GM23338 (cell line): ENCODE data around the gene OSGIN1. TPM values are rescaled to one million over a fixed set of nuclear protein-coding genes. Genes with fewer than 3 reads are reported as not detected.

ENCODE experiments used
- ATAC-seq: fragments of 200-7000 bp; cut with Tn5 transposase; 3 replicates; pipeline ENCODE4 v1.9.1; 2020
- DNase-seq: peaks from one replicate; pipeline ENCODE4 v3.0.0-alpha.2; 2015; ENCODE audit warnings: low spot score
- H2AFZ ChIP-seq: fragments of 200-600 bp; sonication (generic); 2 replicates; pipeline ENCODE4 v1.8.0; 2016; ENCODE audit warnings: antibody characterized with exemption, mild to moderate bottlenecking, moderate library complexity
- H3F3A ChIP-seq: fragments of 200-600 bp; sonication (generic); replicated peaks from 2 replicates; pipeline ENCODE4 v1.8.0; 2017; ENCODE audit warnings: antibody characterized with exemption, mixed run types, low read depth
- H3K27ac ChIP-seq: fragments of 200-600 bp; sonication (generic); 2 replicates; pipeline ENCODE4 v1.6.1; 2016; ENCODE audit warnings: low read depth
- H3K27me3 ChIP-seq: fragments of 200-600 bp; sonication (generic); 2 replicates; pipeline ENCODE4 v1.8.0; 2016; ENCODE audit warnings: mild to moderate bottlenecking, mixed run types, moderate library complexity; ENCODE audit not compliant: insufficient read depth
- H3K36me3 ChIP-seq: fragments of 200-600 bp; sonication (generic); 2 replicates; pipeline ENCODE4 v1.8.0; 2016; ENCODE audit warnings: mild to moderate bottlenecking; ENCODE audit not compliant: insufficient read depth
- H3K4me1 ChIP-seq: fragments of 200-600 bp; sonication (generic); 2 replicates; pipeline ENCODE4 v1.8.0; 2016; ENCODE audit warnings: mild to moderate bottlenecking, moderate library complexity; ENCODE audit not compliant: insufficient read depth
- H3K4me2 ChIP-seq: fragments of 200-600 bp; sonication (generic); 2 replicates; pipeline ENCODE4 v1.7.1; 2017; ENCODE audit warnings: mixed run types
- H3K4me3 ChIP-seq: fragments of 200-600 bp; sonication (generic); 2 replicates; pipeline ENCODE4 v1.6.1; 2016; ENCODE audit warnings: mixed run types
- H3K79me2 ChIP-seq: fragments of 200-600 bp; sonication (generic); replicated peaks from 2 replicates; pipeline ENCODE4 v1.8.0; 2017; ENCODE audit warnings: mild to moderate bottlenecking; ENCODE audit not compliant: insufficient read depth
- H3K9me2 ChIP-seq: fragments of 200-600 bp; sonication (generic); 2 replicates; pipeline ENCODE4 v1.8.0; 2017; ENCODE audit not compliant: insufficient read depth
- H4K20me1 ChIP-seq: fragments of 200-600 bp; sonication (generic); replicated peaks from 2 replicates; pipeline ENCODE4 v1.8.0; 2017; ENCODE audit warnings: mild to moderate bottlenecking; ENCODE audit not compliant: insufficient read depth
- H3K27ac Mint-ChIP-seq: 2 replicates; pipeline ENCODE4 v1.8.0; 2020; ENCODE audit warnings: inconsistent platforms, mild to moderate bottlenecking, moderate library complexity, mixed read lengths
- H3K27me3 Mint-ChIP-seq: 3 replicates; pipeline ENCODE4 v1.8.0; 2022; ENCODE audit warnings: low read depth, mild to moderate bottlenecking, moderate library complexity, mixed read lengths, inconsistent platforms; ENCODE audit not compliant: insufficient read depth, poor library complexity
- H3K36me3 Mint-ChIP-seq: 3 replicates; pipeline ENCODE4 v1.8.0; 2021; ENCODE audit warnings: low read depth, mild to moderate bottlenecking, inconsistent platforms, moderate library complexity, mixed read lengths
- H3K4me1 Mint-ChIP-seq: 3 replicates; pipeline ENCODE4 v1.8.0; 2020; ENCODE audit warnings: mild to moderate bottlenecking, inconsistent platforms, mixed read lengths
- H3K4me3 Mint-ChIP-seq: 3 replicates; pipeline ENCODE4 v1.8.0; 2021; ENCODE audit warnings: moderate library complexity, mild to moderate bottlenecking, inconsistent platforms, mixed read lengths
- H3K9me3 Mint-ChIP-seq: 3 replicates; pipeline ENCODE4 v1.8.0; 2020; ENCODE audit warnings: moderate library complexity, mild to moderate bottlenecking, inconsistent platforms, mixed read lengths
- CREB1 ChIP-seq: fragments of 250-450 bp; sonication (Bioruptor Pico); IDR thresholded peaks from 2 replicates; pipeline ENCODE4 v1.5.0; 2020; ENCODE audit warnings: low read depth, mild to moderate bottlenecking, moderate library complexity
- EZH2 ChIP-seq: fragments of 200-600 bp; sonication (generic); IDR thresholded peaks from one replicate; pipeline ENCODE4 v1.8.0; 2017; ENCODE audit warnings: antibody characterized with exemption, mild to moderate bottlenecking, low read depth; ENCODE audit not compliant: unreplicated experiment
- JUNB ChIP-seq: IDR thresholded peaks from one replicate; pipeline ENCODE4 v1.6.1; 2016; ENCODE audit warnings: antibody characterized with exemption; ENCODE audit not compliant: unreplicated experiment
- POLR2AphosphoS5 ChIP-seq: IDR thresholded peaks from 2 replicates; pipeline ENCODE4 v1.6.1; 2016; ENCODE audit warnings: antibody characterized with exemption, low read depth
- polyA plus RNA-seq: library from polyadenylated mRNA; unstranded; fragments of >200 nt; fragmentation: Nextera tagmentation; extraction: Ambion mirVana; gene quantifications from 2 replicates; pipeline ENCODE4 v1.2.1, GENCODE V29; 2016
- total RNA-seq: library from RNA; depleted of rRNA; stranded (reverse); fragments of >200 nt; shearing (Covaris generic); gene quantifications from 2 replicates; pipeline ENCODE4 v1.2.3, GENCODE V29; 2014
- TF ChIP-seq, protein P1 (sequence below): IDR thresholded peaks from 2 replicates; pipeline ENCODE4 v1.6.1; 2016; ENCODE audit warnings: antibody characterized with exemption
- TF ChIP-seq, protein P2 (sequence below), 2 experiments: fragments of 200-600 bp in 1 of 2; sonication (generic) in 1 of 2; conservative IDR thresholded peaks; 2 replicates each; pipeline versions ENCODE4 v1.5.1 to v1.6.1; 2016 to 2017; ENCODE audit warnings: antibody characterized with exemption in 2 of 2, low read depth in 2 of 2, mild to moderate bottlenecking in 2 of 2, moderate library complexity in 1 of 2
- TF ChIP-seq, protein P3 (sequence below): fragments of 250-450 bp; sonication (Bioruptor Pico); IDR thresholded peaks from 2 replicates; pipeline ENCODE4 v1.5.0; 2020; ENCODE audit warnings: mild to moderate bottlenecking, moderate library complexity
- TF ChIP-seq, protein P4 (sequence below): IDR thresholded peaks from one replicate; pipeline ENCODE4 v1.6.1; 2018; ENCODE audit warnings: antibody characterized with exemption; ENCODE audit not compliant: unreplicated experiment

OSGIN1 gene
- total and polyA plus RNA-seq, 2 experiments from 2014 or later: 0.32 to 1.6 TPM

DNA sequence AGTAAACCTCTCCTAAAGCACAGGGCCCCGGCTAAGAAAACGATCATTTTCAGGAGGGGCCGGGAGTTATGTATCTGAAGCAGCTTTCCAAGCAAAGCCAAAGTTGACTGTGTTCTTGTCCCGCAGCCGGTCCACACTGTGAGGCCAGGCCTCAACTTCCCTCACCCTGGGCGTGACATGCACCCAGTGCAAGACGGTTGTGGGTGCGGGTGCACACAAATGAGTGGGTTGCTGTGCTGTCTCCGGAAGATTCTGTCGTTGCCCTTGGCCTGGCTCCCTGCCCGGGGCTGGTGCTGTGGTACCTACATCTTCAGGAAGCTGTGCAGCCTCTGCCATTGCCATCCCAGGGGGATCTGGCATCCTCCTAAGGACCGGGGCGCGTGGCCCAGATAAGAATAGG, 37.5 kb upstream of the OSGIN1 start (continued):
- no peak for TF ChIP-seq JUNB
- TF ChIP-seq, protein P1, sequence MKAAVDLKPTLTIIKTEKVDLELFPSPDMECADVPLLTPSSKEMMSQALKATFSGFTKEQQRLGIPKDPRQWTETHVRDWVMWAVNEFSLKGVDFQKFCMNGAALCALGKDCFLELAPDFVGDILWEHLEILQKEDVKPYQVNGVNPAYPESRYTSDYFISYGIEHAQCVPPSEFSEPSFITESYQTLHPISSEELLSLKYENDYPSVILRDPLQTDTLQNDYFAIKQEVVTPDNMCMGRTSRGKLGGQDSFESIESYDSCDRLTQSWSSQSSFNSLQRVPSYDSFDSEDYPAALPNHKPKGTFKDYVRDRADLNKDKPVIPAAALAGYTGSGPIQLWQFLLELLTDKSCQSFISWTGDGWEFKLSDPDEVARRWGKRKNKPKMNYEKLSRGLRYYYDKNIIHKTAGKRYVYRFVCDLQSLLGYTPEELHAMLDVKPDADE: no peak

DNA sequence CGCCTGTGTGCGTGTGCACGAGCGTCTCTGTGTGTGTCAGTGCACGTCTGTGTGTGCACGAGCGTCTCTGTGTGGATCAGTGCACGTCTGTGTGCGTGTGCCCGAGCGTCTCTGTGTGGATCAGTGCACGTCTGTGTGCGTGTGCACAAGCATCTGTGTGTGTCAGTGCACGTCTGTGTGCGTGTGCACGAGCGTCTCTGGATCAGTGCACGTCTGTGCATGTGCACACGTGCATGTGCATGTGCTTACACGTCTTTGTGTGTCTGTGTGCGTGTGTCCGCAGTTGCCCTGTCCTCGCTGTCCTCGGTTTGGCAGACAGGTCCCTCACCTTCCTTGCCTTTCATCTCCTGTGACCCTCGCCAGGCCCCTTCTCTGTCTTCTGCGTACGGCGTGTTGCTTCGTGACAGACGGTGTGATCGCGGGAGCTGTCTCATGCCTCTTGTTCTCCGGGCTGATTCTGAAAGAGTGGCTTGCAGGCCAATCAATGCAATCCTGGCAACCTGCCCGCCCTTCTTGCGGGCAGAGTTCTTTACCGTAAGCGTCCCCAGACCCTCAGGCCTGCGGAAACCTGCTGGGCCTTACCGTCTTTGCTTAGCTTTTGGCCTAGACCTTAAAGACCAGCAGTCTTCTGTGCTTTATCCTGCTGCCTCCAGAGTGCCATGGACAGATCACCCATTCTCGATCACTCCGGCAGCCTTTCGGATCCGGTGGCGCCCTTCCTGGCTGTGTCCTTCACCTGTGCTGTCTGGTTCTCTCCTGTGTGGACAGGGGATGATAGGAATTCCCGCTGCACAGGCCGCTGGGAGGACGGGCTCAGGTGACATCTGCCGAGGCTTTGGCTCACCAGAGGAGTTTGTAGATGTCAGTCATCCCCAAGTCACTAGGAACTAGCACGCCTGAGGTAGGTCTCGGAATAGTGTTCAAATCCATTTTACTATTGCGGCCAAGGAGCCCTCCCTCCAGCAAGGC, 35.6 kb upstream of the OSGIN1 start:
- peaks cover 80% of the 10 kb centered on the region for H3K36me3 Mint-ChIP-seq

More for the DNA sequence above, 35.6 kb upstream of the OSGIN1 start:
- Histone ChIP-seq H3K36me3 (peaks cover 7% of the 10 kb centered on the region; the same call in 1 of the 2 replicates), H3K4me2 (no peak overlapping the region), H3K9me2 (no peaks in the 10 kb centered on the region), H3K4me1 (no peaks in the 10 kb centered on the region), H3F3A (peaks cover 12% of the 10 kb centered on the region; the same call in 1 of the 2 replicates), H2AFZ (no peak overlapping the region), H3K27ac (no peak overlapping the region), H3K4me3 (no peak overlapping the region), H4K20me1 (no peaks in the 10 kb centered on the region; the same call in 1 of the 2 replicates), H3K27me3 (no peaks in the 10 kb centered on the region), H3K79me2 (no peaks in the 10 kb centered on the region)
- Mint-ChIP-seq H3K27ac (no peak overlapping the region), H3K9me3 (peaks cover 18% of the 10 kb centered on the region), H3K27me3 (peaks cover 18% of the 10 kb centered on the region), H3K4me3 (no peak overlapping the region), H3K4me1 (peaks cover 2% of the 10 kb centered on the region; the same call in 1 of the 3 replicates)
- DNase-seq (no peak), ATAC-seq (no peak)
- TF ChIP-seq, protein P1: no peak
- TF ChIP-seq, protein P2, sequence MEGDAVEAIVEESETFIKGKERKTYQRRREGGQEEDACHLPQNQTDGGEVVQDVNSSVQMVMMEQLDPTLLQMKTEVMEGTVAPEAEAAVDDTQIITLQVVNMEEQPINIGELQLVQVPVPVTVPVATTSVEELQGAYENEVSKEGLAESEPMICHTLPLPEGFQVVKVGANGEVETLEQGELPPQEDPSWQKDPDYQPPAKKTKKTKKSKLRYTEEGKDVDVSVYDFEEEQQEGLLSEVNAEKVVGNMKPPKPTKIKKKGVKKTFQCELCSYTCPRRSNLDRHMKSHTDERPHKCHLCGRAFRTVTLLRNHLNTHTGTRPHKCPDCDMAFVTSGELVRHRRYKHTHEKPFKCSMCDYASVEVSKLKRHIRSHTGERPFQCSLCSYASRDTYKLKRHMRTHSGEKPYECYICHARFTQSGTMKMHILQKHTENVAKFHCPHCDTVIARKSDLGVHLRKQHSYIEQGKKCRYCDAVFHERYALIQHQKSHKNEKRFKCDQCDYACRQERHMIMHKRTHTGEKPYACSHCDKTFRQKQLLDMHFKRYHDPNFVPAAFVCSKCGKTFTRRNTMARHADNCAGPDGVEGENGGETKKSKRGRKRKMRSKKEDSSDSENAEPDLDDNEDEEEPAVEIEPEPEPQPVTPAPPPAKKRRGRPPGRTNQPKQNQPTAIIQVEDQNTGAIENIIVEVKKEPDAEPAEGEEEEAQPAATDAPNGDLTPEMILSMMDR (conservative IDR thresholded peaks at IDR 0.05; ENCODE audit: low read depth in 2 of 2): no peak
- TF ChIP-seq EZH2: no peak
- TF ChIP-seq CREB1 (CRISPR knock-in tag): no peak
- TF ChIP-seq, protein P3, sequence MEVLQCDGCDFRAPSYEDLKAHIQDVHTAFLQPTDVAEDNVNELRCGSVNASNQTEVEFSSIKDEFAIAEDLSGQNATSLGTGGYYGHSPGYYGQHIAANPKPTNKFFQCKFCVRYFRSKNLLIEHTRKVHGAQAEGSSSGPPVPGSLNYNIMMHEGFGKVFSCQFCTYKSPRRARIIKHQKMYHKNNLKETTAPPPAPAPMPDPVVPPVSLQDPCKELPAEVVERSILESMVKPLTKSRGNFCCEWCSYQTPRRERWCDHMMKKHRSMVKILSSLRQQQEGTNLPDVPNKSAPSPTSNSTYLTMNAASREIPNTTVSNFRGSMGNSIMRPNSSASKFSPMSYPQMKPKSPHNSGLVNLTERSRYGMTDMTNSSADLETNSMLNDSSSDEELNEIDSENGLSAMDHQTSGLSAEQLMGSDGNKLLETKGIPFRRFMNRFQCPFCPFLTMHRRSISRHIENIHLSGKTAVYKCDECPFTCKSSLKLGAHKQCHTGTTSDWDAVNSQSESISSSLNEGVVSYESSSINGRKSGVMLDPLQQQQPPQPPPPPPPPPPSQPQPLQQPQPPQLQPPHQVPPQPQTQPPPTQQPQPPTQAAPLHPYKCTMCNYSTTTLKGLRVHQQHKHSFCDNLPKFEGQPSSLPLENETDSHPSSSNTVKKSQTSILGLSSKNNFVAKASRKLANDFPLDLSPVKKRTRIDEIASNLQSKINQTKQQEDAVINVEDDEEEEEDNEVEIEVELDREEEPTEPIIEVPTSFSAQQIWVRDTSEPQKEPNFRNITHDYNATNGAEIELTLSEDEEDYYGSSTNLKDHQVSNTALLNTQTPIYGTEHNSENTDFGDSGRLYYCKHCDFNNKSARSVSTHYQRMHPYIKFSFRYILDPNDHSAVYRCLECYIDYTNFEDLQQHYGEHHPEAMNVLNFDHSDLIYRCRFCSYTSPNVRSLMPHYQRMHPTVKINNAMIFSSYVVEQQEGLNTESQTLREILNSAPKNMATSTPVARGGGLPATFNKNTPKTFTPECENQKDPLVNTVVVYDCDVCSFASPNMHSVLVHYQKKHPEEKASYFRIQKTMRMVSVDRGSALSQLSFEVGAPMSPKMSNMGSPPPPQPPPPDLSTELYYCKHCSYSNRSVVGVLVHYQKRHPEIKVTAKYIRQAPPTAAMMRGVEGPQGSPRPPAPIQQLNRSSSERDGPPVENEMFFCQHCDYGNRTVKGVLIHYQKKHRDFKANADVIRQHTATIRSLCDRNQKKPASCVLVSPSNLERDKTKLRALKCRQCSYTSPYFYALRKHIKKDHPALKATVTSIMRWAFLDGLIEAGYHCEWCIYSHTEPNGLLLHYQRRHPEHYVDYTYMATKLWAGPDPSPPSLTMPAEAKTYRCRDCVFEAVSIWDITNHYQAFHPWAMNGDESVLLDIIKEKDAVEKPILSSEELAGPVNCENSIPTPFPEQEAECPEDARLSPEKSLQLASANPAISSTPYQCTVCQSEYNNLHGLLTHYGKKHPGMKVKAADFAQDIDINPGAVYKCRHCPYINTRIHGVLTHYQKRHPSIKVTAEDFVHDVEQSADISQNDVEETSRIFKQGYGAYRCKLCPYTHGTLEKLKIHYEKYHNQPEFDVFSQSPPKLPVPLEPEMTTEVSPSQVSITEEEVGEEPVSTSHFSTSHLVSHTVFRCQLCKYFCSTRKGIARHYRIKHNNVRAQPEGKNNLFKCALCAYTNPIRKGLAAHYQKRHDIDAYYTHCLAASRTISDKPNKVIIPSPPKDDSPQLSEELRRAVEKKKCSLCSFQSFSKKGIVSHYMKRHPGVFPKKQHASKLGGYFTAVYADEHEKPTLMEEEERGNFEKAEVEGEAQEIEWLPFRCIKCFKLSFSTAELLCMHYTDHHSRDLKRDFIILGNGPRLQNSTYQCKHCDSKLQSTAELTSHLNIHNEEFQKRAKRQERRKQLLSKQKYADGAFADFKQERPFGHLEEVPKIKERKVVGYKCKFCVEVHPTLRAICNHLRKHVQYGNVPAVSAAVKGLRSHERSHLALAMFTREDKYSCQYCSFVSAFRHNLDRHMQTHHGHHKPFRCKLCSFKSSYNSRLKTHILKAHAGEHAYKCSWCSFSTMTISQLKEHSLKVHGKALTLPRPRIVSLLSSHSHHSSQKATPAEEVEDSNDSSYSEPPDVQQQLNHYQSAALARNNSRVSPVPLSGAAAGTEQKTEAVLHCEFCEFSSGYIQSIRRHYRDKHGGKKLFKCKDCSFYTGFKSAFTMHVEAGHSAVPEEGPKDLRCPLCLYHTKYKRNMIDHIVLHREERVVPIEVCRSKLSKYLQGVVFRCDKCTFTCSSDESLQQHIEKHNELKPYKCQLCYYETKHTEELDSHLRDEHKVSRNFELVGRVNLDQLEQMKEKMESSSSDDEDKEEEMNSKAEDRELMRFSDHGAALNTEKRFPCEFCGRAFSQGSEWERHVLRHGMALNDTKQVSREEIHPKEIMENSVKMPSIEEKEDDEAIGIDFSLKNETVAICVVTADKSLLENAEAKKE (CRISPR knock-in tag): no peak
- TF ChIP-seq JUNB: no peak
- no peak for TF ChIP-seq POLR2AphosphoS5
- TF ChIP-seq, protein P4, sequence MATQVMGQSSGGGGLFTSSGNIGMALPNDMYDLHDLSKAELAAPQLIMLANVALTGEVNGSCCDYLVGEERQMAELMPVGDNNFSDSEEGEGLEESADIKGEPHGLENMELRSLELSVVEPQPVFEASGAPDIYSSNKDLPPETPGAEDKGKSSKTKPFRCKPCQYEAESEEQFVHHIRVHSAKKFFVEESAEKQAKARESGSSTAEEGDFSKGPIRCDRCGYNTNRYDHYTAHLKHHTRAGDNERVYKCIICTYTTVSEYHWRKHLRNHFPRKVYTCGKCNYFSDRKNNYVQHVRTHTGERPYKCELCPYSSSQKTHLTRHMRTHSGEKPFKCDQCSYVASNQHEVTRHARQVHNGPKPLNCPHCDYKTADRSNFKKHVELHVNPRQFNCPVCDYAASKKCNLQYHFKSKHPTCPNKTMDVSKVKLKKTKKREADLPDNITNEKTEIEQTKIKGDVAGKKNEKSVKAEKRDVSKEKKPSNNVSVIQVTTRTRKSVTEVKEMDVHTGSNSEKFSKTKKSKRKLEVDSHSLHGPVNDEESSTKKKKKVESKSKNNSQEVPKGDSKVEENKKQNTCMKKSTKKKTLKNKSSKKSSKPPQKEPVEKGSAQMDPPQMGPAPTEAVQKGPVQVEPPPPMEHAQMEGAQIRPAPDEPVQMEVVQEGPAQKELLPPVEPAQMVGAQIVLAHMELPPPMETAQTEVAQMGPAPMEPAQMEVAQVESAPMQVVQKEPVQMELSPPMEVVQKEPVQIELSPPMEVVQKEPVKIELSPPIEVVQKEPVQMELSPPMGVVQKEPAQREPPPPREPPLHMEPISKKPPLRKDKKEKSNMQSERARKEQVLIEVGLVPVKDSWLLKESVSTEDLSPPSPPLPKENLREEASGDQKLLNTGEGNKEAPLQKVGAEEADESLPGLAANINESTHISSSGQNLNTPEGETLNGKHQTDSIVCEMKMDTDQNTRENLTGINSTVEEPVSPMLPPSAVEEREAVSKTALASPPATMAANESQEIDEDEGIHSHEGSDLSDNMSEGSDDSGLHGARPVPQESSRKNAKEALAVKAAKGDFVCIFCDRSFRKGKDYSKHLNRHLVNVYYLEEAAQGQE: no peak
